ELF-1 (cell line): ENCODE results near the gene FBXO17.
"Not testable (repeated sequence)": the region's sequence is repeated elsewhere in the genome, so short reads cannot be mapped to it uniquely, and the experiment has no call there.

Experiments used
- DNase-seq: peaks from one replicate; pipeline ENCODE4 v3.0.0-alpha.2; 2016; ENCODE audit warnings: low read depth, low spot score

Gene FBXO17

DNA sequence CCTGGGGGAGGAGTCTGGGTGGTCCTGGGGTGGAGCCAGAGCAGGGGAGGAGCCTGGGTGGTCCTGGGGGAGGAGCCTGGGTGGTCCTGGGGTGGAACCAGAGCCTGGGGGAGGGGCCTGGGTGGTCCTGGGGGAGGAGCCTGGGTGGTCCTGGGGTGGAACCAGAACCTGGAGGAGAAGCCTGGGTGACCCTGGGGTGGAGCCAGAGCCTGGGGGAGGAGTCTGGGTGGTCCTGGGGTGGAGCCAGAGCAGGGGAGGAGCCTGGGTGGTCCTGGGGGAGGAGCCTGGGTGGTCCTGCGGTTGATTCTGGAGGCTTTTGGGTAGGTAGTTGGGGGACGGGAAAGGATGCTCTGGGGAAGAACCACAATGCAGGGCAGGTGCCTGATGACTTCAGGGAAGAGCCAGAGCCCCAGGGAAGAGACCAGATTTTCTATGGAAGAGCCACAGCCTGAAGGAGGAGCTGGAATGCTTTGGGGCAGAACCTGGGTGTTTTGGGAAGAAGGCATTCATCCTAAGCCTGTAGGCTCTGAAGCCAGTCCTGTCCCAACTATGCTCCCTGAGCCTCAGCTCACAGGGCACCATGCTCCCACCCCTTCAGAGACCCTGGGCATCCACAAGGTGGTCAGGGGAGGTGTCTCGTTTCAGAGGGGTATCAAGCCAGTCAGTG lies 29.8 kb downstream of the FBXO17 start:
- no peak for DNase-seq

- no peak for DNase-seq
Observed at GRCh38 chr19:38944981-38945506, 30.5 kb downstream of the FBXO17 start.

GRCh38 chr19:38942471-38943181 lies 32.9 kb downstream of the FBXO17 start:
- no peak for DNase-seq

DNA sequence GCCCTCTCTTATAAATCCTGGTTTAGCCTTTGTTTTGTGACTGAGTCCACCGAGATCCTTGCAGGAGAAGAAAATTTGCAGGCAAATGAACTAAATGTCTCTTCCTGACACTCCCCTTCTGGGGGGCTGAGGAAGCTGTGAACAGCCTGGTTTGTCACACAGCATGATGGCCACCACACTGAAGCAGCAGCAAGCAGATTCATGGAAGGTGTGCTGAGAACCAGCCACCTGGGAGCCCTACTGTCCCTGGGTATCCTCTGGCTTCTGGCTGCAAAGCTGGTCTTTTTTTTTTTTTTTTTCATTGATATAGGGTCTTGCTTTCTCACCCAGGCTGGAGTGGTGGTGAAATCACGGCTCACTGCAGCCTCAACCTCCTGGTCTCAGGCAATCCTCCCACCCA lies 33.6 kb downstream of the FBXO17 start:
- DNase-seq: no peak

DNA sequence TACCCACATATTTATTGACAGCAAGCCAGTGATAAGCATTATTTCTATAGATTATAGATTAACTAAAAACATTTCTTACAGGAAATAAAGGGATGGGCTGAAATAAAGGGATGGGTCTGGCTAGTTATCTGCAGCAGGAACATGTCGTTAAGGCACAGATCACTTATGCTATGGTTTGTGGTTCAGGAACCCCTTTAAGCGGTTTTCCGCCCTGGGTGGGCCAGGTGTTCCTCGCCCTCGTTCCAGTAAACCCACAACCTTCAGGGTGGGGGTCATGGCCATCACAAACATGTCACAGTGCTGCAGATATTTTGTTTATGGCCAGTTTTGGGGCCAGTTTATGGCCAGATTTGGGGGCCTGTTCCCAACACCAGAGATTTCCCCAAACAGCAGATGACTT lies 34.1 kb downstream of the FBXO17 start:
- not testable (repeated sequence) for DNase-seq

DNA sequence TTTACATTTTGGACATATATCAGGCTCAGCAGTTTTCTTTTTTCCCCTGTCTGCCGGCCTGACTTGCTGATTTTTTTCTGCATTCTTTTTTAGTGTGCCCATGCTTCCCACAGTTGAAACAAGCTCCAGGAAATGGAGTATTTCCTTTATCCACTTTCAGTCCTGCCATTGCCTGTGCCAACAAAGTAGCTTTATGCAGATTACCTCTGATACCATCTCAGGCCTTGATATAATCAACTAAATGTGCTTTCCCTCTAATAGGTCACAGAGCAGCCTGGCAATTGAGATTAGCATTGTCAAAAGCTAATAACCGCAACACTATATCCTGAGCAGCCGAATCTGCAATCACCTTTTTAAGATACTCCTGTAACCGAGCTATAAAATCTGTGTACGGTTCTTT lies 35.6 kb downstream of the FBXO17 start:
- no peak for DNase-seq

GRCh38 chr19:38933544-38933943 lies 42.0 kb downstream of the FBXO17 start:
- no peak for DNase-seq

GRCh38 chr19:38932425-38933179 lies 42.9 kb downstream of the FBXO17 start:
- DNase-seq: peak; percentile 42

DNA sequence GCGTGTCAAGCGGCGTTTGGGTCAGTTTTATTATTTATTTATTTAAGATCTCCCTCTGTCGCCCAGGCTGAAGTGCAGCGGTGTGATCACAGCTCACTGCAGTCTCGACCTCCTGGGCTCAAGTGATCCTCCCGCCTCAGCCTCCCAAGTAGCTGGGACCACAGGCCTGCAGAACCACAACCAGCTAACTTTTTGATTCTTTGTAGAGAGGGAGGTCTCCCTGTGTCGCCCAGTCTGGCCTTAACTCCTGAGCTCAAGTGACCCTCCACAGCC lies 44.1 kb downstream of the FBXO17 start:
- DNase-seq: no peak

DNA sequence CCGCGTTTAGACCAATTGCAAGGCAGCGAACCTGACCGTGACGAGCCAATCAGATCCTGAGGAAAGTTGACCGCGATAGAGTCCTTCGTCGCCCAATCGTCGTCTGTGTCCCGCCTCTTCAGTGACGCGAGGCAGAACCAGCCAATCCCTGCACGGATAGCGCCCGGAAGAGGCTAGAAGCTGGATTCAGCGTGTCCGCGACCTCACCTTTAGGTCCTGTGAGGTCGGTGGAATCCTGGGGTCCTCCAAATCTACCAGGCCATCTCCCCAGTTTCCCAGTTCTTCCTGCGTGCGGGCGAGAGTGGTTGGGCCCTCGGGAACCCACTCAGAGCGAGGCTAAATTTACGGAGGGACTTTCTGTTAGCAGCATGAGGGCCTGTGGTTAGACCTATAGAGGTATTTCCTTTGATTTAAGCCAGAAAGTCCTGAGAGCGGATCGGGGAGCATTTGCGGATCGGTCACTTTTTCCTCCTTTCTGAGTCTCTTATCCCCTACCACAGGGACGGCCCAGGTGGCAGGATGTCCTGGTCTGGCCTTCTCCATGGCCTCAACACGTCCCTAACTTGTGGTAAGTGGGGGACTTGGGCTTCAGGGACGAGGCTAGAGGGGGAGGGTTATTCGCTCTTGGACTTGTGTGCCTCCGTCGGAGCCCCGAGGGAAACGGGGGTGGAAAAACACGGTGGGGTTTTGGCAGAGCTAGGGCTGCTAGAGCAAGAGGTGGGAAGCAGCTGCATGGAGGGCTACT lies 44.6 kb downstream of the FBXO17 start, which contains the start of gene MRPS12:
Gene MRPS12 (plus strand): TSS at position 169 of the 745 bp plus-strand sequence. CDS start 351 bp downstream, at position 520.
- DNase-seq: peak; percentile 100

DNA sequence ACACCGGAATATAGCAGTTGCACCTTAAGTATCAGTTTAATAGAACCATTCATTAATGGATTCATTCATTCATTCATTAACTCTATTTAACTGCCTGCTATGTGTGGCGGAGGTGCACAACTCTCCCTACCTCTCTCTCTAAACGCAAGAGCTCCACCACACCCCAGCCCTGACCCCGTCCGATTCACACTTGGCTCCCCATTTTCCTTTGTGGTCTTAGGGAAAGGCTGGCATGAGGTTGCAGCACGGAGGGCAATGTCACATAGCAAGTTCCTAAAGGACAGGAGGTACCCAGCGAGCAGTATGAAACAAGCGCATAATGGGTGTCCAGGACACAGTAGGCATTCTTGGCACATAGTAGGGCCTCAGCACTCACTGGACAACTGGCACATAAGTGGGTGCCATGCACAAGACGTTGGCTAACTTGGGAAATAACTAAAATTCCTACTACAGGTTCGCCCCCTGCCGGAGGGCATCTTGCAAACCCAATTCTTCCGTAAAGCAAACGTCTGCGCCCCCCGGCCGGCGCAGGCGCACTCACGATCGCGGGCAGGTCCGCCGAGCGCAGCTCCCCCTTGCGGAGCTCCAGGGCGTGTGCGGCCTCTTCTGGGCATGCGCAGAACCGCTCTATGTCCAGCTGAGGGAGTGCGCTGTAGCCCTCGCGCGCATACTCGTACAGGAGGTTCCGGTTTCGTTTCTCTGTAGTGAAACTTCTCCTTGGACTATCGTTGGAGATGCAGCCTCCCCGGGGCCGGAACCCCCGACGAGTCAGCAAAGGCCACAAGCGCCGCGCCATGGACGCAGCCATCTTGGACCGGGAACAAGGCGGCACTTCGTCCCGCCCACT lies 45.4 kb downstream of the FBXO17 start, which contains the start of gene SARS2:
Gene SARS2 (minus strand): TSS at position 835 of the 847 bp plus-strand sequence. CDS start 27 bp downstream, at position 808.
- peak; percentile 98 for DNase-seq

GRCh38 chr19:38928391-38929001 lies 47.0 kb downstream of the FBXO17 start:
- DNase-seq: no peak

GRCh38 chr19:38924388-38924787 lies 51.2 kb downstream of the FBXO17 start:
- no peak for DNase-seq

DNA sequence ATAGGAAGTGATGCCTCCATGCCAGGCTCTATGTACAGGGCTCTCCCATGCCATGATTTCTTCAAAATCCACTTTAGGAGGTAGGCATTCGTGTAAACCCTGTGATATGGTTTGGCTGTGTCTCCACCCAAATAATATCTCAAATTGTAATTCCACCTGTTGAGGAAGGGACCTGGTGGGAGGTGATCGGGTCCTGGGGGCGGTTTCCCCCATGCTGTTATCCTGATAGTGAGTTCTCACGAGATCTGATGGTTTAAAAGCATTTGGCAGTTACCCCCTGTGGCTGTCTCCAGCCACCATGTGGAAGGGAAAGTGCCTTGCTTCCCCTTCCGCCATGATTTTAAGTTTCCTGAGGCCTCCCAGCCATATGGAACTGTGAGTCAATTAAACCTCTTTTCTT lies 53.1 kb downstream of the FBXO17 start:
- DNase-seq: no peak

GRCh38 chr19:38921420-38922274 lies 53.9 kb downstream of the FBXO17 start:
- no peak for DNase-seq

- no peak for DNase-seq
Observed at GRCh38 chr19:38920602-38921419, 54.7 kb downstream of the FBXO17 start.

GRCh38 chr19:38919837-38920601 lies 55.5 kb downstream of the FBXO17 start:
- DNase-seq: no peak

DNA sequence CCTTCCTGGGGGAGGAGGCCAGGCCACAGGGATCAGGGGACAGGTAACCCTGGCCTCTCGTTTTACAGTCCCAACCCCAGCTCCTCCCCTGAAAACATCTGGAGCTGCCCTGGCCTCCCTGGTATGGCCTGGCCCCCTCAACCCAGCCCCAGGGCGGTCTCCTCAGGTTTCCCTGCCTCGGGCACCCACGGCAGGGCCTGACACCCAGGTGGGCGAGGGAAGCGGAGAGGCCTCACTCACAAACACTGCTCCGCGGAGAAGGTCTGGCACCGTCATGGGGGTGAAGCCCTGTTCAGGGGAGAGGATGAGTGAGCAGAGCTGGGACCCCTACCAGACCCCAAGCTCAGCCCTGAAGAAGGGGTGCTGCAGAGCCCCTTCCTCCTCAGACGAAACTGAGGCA lies 57.0 kb downstream of the FBXO17 start:
- DNase-seq: no peak
